Neural progenitor cell (in vitro differentiated cells): ENCODE measurements around the gene TMEM132E.

ENCODE experiments used
- CTCF ChIP-seq: fragments of 200-600 bp; sonication (generic); IDR thresholded peaks from 2 replicates; pipeline ENCODE4 v1.5.1; 2017; ENCODE audit warnings: antibody characterized with exemption, mild to moderate bottlenecking
- EZH2 ChIP-seq: fragments of 200-600 bp; sonication (generic); IDR thresholded peaks from 2 replicates; pipeline ENCODE4 v1.6.1; 2017; ENCODE audit warnings: antibody characterized with exemption, mild to moderate bottlenecking, moderate library complexity

GRCh38 chr17:34654881-34655276 is 75.5 kb downstream of the TMEM132E start:
- TF ChIP-seq CTCF, result no peak
- no peak for TF ChIP-seq EZH2
